GM12864 (cell line): Measurements from ENCODE around the gene OR4Q3.
"Not testable (repeated sequence)": the region's sequence is repeated elsewhere in the genome, so short reads cannot be mapped to it uniquely, and the experiment has no call there.

Source experiments
- DNase-seq: peaks from one replicate; pipeline ENCODE4 v3.0.0-alpha.2; 2011; ENCODE audit warnings: low read depth
- H3K4me3 ChIP-seq: 2 replicates; pipeline ENCODE4 v1.5.1; 2011; ENCODE audit warnings: mild to moderate bottlenecking, low read depth, low read length, control low read depth
- TF ChIP-seq, protein P1 (sequence below): IDR thresholded peaks from 2 replicates; pipeline ENCODE4 v1.5.1; 2011; ENCODE audit warnings: low read depth, mild to moderate bottlenecking, moderate library complexity, low read length, control low read depth, inconsistent platforms; ENCODE audit errors: missing control alignments

The OR4Q3 gene

GRCh38 chr14:19743256-19743655 lies at the start of gene OR4Q3:
Gene OR4Q3 (plus strand): TSS chr14:19743571.
- TF ChIP-seq, protein P1, sequence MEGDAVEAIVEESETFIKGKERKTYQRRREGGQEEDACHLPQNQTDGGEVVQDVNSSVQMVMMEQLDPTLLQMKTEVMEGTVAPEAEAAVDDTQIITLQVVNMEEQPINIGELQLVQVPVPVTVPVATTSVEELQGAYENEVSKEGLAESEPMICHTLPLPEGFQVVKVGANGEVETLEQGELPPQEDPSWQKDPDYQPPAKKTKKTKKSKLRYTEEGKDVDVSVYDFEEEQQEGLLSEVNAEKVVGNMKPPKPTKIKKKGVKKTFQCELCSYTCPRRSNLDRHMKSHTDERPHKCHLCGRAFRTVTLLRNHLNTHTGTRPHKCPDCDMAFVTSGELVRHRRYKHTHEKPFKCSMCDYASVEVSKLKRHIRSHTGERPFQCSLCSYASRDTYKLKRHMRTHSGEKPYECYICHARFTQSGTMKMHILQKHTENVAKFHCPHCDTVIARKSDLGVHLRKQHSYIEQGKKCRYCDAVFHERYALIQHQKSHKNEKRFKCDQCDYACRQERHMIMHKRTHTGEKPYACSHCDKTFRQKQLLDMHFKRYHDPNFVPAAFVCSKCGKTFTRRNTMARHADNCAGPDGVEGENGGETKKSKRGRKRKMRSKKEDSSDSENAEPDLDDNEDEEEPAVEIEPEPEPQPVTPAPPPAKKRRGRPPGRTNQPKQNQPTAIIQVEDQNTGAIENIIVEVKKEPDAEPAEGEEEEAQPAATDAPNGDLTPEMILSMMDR = no peak
- DNase-seq = no peak

GRCh38 chr14:19729359-19729758 lies 14.0 kb upstream of the OR4Q3 start:
- H3K4me3 ChIP-seq = no peak overlapping the region
- DNase-seq = no peak
- TF ChIP-seq, protein P1 = no peak

More at GRCh38 chr14:19743256-19743655, at the start of gene OR4Q3:
- H3K4me3 ChIP-seq = no peak within 1 kb of the TSS

GRCh38 chr14:19729763-19730162 lies 13.6 kb upstream of the OR4Q3 start:
- DNase-seq = no peak
- H3K4me3 ChIP-seq = no peak overlapping the region
- TF ChIP-seq, protein P1 = no peak

GRCh38 chr14:19733893-19734292 lies 9.5 kb upstream of the OR4Q3 start:
- H3K4me3 ChIP-seq, DNase-seq: not testable (repeated sequence)

DNA sequence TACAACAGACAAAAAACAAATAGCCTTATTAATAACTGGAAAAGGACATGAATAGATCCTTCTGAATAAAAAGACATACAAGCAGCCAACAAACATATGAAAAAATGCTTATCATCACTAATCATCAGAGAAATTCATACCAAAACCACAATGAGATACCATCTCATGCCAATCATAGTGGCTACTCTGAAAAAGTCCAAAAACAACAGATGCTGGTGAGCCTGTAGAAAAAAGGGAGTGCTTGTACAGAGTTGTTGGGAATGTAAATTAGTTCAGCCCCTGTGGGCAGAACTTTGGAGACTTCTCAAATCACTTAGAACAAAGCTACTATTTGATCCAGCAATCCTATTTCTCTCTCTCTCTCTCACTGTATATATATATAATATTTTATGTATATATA lies 8.9 kb downstream of the OR4Q3 start:
- H3K4me3 ChIP-seq, DNase-seq: not testable (repeated sequence)

GRCh38 chr14:19754172-19754571 lies 10.8 kb downstream of the OR4Q3 start:
- TF ChIP-seq, protein P1 = no peak
- no peak for DNase-seq
- H3K4me3 ChIP-seq = no peak overlapping the region

DNA sequence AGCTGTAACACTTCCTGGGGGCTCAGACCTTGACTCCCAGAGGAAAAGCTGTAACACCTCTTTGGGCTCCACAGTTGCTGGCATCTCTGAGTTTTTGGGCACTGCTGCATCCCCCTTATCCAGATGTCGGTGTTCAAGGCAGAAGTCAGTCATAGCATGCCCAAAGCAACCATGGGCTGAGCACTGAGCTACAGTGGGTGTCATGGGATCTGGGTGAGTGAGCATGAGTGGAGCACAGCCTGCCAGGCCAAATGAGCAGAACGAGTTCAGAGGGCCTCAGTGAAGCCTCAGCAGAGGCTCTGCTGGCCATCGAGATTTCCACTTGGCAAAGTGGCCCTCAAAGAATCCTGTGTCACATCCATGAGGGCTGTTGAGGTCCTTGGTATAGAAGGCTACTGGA lies 28.1 kb downstream of the OR4Q3 start:
- not testable (repeated sequence) for DNase-seq, H3K4me3 ChIP-seq

DNA sequence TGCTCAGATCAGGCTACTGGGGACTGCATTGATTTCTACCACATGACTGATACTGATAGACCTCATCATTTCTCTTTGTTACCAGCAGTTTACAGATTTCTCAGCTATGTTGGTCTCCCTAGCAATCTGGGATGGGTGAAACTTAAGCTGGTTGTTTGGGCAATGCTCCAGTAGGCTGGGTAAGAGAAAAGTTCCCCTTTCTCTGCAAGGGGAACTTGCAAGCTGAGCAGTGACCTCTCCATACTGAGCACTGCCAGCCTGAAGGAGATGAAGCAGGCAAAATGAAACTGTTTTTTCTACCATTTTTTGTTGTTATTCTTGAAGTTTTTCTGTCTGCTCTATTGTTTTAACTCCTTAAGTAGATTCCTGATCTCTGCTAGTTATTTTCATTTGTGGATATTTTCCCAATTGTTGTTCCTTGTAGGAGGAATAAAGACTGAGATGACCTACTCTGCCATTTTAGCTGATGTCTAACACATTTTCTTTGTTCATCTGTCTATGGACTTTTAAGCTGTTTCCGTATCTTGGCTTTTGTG lies 28.6 kb downstream of the OR4Q3 start:
- no peak for DNase-seq
- no peak overlapping the region for H3K4me3 ChIP-seq
- TF ChIP-seq, protein P1 = no peak

DNA sequence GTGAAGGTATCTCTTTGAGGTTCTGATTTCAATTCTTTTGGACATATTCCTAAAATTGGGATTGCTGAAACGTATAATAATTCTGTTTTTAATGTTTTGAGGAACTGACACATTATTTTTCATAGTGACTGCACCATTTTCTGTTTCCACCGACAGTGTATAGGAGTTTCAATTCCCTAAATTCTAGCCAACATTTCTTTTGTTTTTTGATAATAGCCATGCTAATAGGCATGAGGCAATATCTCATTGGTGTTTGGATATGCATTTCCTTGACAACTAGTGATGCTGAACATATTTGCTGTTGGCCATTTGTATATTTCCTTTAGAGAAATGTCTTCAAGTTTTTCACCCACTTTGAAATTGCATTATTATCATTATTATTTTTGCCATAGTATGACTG lies 29.1 kb downstream of the OR4Q3 start:
- H3K4me3 ChIP-seq, DNase-seq: not testable (repeated sequence)

- DNase-seq, H3K4me3 ChIP-seq: not testable (repeated sequence)
Observed at GRCh38 chr14:19773204-19773603, 29.8 kb downstream of the OR4Q3 start, which contains the start of gene OR4M1. Gene OR4M1 (plus strand): TSS chr14:19773504. CDS start chr14:19780323, 6,819 bp downstream.
